NCI-H1105 treated with DMSO at 0.1 percent for 48 hours (cell line): Measurements from ENCODE around the gene ZNF630.
"Not testable (repeated sequence)": the region's sequence is repeated elsewhere in the genome, so short reads cannot be mapped to it uniquely, and the experiment has no call there.

Experiments used
- DNase-seq: peaks from one replicate; lab custom pipeline; 2025; lab: John Stamatoyannopoulos, UW

ZNF630 gene

GRCh38 chrX:48071064-48071985 is at the start of gene ZNF630:
TSS of gene ZNF630 (minus strand) at chrX:48071640. CDS start at chrX:48066886, 4,754 bp downstream.
- peak; percentile 73 for DNase-seq

GRCh38 chrX:48107717-48108116 is 36.3 kb upstream of the ZNF630 start:
- no peak for DNase-seq

DNA sequence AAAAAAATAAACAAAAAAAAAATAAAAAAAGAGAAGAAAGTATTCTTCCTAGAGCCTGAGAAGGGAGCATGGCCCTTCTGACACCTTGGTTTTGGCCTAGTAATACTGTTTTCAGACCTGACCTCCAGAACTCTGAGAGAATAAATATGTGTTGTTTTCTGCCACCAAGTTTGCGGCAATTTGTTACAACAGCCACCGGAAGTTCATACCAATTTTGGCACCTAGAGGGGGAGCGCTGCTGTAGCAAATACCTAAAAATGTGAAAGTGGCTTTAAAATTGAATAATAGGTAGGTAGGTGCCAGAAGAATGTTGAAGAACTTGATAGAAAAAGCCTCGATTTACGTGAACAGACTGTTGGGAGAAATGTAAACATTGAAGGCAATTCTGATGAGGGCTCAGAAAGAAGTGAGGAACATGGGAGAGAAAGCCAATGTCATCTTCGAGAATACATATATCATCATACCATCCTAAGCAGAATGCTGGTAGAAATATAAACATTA is 31.5 kb upstream of the ZNF630 start:
- no peak for DNase-seq

- no peak for DNase-seq
These were observed 30.0 kb upstream of the ZNF630 start for GRCh38 chrX:48101443-48101842.

- DNase-seq: not testable (repeated sequence)
These were observed 21.1 kb upstream of the ZNF630 start for GRCh38 chrX:48092558-48092957.

- no peak for DNase-seq
These were observed 18.7 kb upstream of the ZNF630 start for GRCh38 chrX:48090123-48090522.

DNA sequence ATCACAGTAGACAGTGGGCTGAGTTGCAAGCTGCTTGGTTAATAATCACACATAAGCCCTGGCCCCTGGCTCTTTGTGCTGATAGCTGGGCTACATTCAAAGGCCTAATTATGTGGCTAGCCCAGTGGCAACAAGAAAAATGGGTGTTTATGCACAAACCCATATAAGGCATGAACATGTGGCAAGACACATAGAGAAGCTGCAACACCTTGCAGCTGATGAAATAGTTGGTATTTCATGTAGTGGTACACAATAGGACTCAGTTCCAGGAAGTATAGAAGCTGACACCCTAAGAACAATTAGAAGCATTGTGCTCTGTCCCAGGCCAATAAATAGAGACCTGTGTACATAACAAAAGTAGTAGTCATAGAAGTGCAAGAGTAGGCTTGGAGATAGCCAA is 14.6 kb upstream of the ZNF630 start:
- no peak for DNase-seq

DNA sequence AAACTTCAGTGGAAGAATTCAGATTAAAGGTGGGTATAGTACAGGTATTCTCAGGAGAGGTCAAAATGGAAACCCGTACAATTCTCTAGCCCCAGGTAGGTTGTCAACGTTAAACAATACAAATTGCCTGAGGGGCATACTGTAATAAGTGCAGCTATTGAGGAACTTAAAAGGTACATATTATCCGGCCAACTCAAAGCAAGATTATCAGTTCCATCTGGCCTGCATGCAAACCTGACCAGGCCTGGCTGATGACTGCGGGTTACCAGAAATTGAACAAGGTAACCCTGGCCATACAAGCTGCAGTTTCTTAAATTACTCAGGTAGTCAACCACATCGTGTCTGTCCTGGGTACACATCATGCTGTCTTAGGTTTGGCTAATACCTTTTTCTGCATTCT is 12.3 kb upstream of the ZNF630 start:
- no peak for DNase-seq

DNA sequence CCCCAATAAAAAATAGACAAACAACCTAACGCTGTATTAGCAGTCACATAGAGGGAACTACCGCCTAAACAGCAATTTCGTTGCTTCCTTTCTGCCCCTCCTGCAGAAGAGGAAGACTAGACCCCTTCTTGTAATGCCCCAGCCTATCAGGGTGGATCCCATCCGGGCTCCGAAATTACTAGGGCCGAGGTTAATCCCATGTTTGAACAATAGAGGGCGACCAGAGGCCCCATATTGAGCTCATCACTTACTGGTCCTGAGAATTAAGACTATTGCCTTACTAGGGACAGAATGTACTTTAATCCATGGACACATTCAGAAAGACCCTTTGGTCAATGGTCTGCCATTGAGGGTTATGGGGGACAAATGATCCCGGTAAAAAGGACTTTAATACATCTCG is 11.8 kb upstream of the ZNF630 start:
- DNase-seq: peak; percentile 30

DNA sequence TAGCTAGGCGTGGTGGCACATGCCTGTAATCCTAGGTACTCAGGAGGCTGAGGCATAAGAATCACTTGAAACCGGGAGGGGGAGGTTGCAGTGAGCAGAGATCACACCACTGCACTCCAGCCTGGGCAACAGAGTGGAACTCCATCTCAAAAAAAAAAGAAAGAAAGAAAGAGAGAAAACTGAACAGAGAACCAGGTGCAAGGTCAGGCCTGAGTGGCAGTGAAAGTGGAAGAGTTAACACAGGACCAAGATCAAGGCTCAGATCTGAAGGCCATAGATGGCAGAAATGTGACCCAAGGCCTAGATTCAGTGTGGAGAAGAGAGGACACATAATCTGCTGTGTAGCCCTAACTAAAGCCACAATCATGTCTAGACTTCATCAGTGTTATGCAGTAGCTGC is 4.9 kb upstream of the ZNF630 start:
- DNase-seq: no peak

GRCh38 chrX:48071986-48072605 is 656 bp upstream of the ZNF630 start:
- DNase-seq: no peak

DNA sequence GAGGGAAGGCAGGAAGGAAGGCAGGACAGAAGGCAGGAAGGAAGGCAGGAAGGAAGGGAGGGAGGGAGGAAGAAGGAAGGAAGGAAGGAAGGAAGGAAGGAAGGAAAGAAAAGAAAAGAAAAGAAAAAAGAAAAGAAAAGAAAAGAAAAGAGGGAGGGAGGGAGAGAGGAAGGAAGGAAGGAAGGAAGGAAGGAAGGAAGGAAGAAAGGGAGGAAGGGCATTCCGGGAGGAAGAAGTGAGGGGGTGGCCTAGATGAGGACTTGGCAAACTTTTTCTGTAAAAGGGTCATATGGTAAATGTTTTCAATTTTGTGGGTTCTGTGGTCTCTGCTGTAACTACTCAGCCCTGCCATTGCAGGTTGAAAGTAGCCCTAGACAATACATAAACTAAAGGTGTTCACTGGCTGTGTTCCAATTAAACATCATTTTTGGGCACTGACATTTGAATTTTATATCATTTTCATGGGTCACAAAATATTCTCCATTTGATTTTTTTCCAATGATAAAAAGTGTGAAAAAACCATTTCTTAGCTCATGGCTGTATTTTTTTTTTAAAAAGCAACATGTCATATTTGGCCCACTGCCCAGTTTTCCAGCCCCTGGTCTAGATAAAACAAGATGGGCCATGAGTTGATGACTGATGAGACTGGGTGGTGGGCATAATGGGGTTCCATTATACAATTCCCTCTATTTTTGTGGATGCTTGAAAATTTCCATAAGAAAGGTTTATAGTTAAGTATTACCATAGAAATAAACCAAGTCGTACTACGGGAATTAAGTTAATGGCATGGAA is 3.1 kb downstream of the ZNF630 start:
- DNase-seq: no peak

DNA sequence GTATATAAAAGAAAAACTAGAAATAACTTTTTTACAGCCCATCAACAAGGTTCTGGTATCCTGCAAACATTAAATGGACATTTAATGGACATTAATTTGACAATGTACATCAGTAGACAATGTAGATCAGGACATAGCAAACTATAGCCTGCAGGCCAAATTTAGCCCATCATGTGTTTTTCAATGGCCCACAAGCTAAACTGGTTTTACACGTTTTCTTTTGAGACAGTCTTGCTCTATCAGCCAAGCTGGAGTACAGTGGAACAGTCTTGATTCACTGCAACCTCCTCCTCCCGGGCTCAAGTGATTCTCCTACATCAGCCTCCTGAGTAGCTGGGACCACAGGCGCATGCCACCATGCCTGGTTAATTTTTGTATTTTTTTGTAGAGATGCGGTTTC is 7.2 kb downstream of the ZNF630 start:
- no peak for DNase-seq

DNA sequence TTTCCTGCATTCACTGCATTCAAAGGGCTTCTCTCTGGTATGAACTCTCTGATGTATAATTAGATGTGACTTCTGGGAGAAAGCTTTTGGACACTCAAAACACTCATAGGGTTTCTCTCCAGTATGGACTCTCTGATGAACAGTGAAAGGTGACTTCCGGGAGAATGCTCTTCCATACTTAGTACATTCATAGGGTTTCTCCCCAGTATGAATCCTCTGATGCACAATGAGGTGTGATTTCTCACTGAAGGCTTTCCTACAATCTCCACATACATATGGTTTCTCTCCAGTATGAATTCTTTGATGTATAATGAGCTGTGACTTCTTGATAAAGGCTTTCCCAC is 12.2 kb downstream of the ZNF630 start:
- no peak for DNase-seq

DNA sequence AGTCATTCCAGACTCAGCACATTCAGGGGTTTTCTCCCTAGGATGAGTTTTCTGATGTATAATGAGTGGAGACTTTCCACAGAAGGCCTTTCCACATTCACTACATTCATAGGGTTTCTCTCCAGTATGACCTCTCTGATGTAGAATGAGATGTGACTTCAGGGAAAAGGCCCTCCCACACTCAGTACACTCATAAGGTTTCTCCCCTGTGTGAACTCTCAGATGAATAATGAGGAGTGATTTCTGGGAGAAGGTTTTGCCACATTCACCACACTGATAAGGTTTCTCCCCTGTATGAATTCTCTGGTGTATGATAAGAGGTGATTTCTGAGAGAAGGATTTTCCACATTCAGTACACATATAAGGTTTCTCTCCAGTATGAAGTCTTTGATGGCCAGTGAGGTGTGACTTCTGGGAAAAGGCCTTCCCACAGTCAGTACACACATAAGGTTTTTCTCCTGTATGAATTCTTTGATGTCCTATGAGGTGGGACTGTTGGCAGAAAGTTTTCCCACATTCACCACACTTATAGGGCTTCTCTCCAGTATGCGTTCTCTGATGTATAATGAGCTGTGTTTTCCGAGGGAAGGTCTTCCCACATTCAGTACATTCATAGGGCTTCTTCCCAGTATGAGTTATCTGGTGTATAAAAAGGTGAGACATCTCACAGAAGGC is 12.7 kb downstream of the ZNF630 start:
- no peak for DNase-seq

- no peak for DNase-seq
These were observed 24.6 kb downstream of the ZNF630 start for GRCh38 chrX:48046846-48047245.

- no peak for DNase-seq
These were observed 25.8 kb downstream of the ZNF630 start for GRCh38 chrX:48045410-48046311.

GRCh38 chrX:48043056-48043455 is 28.4 kb downstream of the ZNF630 start:
- DNase-seq: no peak

DNA sequence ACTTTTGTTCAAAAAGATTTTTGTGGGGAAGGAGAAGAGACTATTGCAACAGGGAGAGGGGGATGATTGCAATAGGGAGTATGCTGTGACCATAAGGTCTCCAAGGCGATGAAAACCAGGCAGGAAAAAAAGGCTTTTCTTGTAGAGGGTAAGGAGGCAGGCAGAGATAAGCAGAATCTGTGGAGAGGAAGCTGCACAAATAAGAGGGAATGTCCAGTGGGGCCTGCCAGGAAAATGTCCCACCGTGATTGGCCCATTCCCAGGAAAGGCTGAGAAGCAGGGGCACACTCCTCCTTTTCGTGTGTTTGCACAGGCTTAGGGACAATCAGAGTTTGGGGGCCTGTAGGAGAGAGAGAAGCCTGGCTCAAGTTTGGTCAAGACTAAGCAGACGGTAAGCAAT is 35.5 kb downstream of the ZNF630 start:
- no peak for DNase-seq

- DNase-seq: not testable (repeated sequence)
These were observed 40.7 kb downstream of the ZNF630 start for GRCh38 chrX:48030641-48031173.

- no peak for DNase-seq
These were observed 41.2 kb downstream of the ZNF630 start for GRCh38 chrX:48030237-48030636.
